H54 (cell line): ENCODE results near the gene ITGB4.

Experiments used
- DNase-seq: peaks from one replicate; pipeline ENCODE4 v3.0.0; 2011; ENCODE audit warnings: low spot score, mixed read lengths; ENCODE audit not compliant: insufficient read length
- FAIRE-seq: peaks from 3 replicates; lab custom pipeline; 2011; peaks lifted over from hg19 to GRCh38; lab: Jason Lieb, UNC
- POLR2A ChIP-seq: IDR thresholded peaks from 2 replicates; pipeline ENCODE4 v1.6.1; 2011; ENCODE audit warnings: low read depth, mild to moderate bottlenecking, low read length

ITGB4 gene

DNA sequence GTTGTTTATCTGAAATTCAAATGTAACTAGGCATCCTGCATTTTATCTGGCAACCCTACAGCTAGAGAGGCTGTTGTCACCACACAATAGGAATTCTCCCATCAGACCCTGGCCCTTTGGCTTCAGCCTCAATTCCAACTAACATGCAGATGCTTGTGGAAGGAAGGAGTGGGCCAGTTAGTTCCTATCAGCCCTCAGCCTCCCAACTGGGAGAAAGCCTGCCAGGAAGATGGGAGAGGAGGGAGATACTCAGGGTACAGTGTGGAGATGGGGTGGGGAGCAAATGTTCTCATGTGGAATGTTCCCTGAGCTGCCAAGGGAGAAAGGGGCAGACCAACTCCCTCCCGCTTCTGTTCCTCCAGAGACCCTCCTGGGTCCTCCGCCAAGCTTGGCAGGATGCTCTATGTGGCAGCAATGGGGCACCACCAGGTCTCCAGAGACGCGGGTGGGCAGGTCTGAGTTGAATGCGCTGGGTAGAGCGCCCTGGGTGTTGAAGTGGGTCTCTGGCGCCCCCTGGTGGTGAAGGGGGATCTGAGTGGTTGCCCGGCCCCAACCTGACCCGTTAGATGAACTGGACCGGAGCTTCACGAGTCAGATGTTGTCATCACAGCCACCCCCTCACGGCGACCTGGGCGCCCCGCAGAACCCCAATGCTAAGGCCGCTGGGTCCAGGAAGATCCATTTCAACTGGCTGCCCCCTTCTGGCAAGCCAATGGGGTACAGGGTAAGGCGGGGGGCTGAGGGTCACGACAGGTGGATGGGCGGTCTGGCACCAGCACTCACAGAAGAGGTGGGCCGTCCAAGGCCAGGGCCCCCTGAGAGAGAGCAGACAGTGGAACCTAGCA is 28.5 kb downstream of the ITGB4 start:
- FAIRE-seq (no peak), DNase-seq (peak; percentile 90)
- no peak for TF ChIP-seq POLR2A

DNA sequence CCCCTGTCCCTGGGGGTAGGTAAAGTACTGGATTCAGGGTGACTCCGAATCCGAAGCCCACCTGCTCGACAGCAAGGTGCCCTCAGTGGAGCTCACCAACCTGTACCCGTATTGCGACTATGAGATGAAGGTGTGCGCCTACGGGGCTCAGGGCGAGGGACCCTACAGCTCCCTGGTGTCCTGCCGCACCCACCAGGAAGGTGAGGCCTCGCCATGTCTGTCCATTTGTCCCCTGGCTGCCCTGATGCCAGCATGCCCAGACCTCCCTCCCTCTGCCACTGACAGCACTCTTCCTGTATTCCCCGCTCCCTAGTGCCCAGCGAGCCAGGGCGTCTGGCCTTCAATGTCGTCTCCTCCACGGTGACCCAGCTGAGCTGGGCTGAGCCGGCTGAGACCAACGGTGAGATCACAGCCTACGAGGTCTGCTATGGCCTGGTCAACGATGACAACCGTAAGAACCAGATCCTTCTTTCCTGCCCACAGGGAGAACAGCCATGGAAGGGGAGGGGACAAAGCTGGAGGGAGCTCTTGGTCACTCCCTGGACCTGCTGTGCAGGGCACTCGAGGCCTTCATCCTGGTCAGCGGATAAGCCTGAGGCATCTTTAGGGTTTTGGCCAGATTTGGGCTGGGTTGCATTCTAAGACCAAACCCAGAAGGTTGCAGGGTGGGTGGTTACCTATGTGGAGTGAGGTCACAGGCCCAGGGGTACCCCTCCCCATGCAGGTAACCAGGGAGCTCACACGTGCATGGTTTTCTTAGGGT is 29.6 kb downstream of the ITGB4 start:
- FAIRE-seq (no peak), DNase-seq (no peak)
- no peak for TF ChIP-seq POLR2A

DNA sequence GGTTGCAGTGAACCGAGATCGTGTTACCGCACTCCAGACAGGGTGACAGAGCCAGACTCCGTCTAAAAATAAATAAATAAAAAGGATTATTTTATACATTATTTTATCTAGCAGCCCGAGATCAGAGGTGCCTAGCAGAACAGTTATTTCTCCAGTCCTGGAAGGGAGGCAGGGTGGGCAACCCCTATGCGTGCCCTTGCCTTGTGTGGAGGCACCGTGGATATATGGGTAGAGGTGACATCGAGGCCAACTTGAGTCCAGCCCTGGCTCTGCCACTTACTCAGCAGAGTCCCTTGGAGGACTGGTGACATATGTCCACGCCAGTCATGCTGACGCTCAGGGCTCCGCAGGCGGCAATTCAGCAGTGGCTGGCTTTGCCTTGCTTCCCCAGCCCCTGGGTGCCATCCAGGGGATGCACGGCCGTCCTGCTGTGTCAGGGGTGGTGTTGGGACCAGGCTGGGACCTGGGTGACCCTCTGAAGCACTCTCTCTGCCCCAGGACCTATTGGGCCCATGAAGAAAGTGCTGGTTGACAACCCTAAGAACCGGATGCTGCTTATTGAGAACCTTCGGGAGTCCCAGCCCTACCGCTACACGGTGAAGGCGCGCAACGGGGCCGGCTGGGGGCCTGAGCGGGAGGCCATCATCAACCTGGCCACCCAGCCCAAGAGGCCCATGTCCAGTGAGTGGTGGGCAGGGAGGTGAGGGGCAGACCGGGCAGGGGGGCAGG is 30.6 kb downstream of the ITGB4 start:
- DNase-seq: no peak
- TF ChIP-seq POLR2A: no peak
- no peak for FAIRE-seq

DNA sequence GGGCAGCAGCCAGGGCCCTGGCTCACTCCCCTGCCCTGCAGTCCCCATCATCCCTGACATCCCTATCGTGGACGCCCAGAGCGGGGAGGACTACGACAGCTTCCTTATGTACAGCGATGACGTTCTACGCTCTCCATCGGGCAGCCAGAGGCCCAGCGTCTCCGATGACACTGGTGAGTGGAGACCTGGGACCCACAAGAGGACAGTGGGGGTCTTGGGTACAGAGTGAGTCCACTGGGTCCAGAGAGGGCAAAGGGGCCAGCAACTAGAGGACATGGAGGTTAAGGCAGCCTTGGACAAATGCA is 31.1 kb downstream of the ITGB4 start:
- no peak for DNase-seq
- no peak for TF ChIP-seq POLR2A
- no peak for FAIRE-seq

DNA sequence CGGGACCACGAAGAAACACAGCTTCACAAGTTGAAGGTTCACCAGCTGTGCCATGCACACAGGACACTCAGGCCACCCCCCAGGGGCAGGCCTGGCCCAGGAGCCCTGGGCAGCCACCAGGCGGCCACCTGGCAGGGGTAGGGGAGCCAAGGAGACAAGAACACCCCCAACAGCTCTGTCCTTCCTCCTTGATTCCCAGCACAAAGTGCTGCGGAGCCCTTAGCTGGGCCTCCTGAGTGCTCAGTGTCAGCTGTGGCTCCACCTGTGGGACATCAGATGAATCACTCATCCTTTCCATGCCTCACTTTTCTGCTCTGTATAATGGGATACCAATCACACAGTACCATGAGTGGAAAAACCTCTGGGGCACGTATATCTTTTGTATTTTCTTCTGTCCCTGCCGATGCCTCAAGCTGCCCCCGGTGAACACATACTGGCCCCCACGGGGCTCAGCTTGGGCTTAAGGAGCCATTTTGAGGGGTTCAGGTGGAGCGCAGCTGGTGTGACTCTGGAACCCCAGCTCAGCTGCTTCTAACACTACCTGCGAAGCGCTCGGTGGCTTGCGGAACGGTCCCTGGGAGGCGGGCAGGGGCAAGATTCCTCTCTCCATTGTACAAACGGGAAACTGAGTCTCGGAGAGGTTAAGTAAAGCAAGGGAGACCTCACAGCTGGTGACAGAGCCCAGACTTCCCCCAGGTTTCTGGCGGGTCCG is 31.7 kb downstream of the ITGB4 start:
- FAIRE-seq: no peak
- TF ChIP-seq POLR2A: no peak
- DNase-seq: no peak

DNA sequence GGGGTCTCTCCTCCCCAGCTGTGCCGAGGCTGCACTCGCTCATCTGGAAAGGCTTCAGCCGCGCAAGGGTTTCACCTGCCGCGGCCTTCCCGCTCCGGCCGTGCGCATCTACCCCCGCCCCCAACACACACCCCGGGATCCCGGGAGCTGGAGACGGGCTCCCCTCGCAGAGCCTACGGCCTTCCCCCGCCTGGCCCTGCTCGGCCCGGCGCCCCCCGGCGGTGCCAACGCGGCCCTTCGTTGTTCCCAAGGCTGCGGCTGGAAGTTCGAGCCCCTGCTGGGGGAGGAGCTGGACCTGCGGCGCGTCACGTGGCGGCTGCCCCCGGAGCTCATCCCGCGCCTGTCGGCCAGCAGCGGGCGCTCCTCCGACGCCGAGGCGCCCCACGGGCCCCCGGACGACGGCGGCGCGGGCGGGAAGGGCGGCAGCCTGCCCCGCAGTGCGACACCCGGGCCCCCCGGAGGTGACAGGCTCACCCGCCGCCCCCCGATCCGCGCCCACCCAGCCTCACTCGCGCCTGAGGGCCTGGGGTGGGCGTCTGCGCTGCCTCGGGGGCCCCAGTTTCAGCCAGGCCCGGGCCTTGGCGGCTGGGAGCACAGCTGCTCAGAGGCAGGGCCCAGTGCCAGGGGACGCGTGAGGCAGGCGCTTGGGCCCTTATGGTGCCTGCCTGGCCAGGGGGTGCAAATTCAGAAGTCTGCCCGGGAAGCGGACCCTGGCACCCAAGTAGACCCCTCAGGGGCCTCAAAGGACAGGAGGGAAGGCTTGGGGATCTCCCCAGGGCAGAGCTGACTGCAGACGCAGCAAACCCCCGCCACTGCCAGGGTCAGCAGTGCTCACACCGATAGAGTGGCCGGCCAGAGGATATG is 32.5 kb downstream of the ITGB4 start:
- no peak for FAIRE-seq
- TF ChIP-seq POLR2A: no peak
- DNase-seq: no peak

DNA sequence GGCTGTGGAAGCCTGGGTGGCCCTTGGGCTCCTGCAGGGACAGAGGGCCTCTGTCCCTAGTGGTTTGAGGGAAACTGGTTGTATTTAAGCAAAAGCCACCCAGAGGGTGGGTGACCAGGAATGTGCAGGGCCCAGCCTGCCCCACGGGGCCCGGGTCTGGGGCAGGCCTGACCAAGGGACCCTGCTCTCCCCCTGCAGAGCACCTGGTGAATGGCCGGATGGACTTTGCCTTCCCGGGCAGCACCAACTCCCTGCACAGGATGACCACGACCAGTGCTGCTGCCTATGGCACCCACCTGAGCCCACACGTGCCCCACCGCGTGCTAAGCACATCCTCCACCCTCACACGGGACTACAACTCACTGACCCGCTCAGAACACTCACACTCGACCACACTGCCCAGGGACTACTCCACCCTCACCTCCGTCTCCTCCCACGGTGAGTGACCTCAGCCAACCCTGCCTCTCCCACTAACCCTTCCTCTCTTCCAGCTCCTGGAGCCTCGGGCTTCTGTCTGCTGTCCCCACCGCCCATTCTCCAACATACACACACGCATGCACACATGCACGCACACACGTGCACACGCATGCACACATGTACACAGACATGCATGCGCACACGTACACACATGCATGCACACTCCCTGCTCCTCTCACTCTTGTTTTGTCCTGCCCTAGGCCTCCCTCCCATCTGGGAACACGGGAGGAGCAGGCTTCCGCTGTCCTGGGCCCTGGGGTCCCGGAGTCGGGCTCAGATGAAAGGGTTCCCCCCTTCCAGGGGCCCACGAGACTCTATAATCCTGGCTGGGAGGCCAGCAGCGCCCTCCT is 33.3 kb downstream of the ITGB4 start:
- FAIRE-seq: no peak

DNA sequence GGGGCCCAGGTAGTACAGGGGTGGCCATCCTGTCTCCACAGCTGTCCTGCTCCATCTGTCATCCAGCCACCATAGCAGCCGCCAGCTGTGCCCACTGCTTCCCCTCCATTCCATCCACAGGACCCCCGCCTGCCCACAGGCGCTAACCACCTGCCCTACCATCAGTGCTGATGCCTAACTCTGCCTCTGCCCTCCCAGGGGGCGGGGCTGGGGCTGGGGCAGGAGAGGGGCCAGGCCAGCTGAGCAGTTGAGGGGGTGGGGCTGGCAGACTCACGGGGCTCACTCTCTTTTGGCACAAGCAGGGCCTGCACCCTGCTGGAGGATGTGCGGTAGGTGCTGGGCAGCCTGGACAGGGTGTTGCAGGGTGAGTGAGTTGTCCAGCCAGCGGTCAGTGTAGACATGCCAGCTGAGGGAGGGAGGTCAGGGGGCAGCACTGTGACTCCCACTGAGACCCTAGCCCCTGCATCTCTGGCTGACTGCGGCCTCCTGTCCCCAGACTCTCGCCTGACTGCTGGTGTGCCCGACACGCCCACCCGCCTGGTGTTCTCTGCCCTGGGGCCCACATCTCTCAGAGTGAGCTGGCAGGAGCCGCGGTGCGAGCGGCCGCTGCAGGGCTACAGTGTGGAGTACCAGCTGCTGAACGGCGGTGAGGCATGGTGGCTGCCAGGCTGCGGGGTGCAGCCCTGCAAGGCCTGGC is 34.1 kb downstream of the ITGB4 start:
- no peak for FAIRE-seq
- DNase-seq: peak; percentile 82
- TF ChIP-seq POLR2A: no peak

More for the DNA sequence above, 33.3 kb downstream of the ITGB4 start:
- no peak for DNase-seq
- TF ChIP-seq POLR2A: no peak

DNA sequence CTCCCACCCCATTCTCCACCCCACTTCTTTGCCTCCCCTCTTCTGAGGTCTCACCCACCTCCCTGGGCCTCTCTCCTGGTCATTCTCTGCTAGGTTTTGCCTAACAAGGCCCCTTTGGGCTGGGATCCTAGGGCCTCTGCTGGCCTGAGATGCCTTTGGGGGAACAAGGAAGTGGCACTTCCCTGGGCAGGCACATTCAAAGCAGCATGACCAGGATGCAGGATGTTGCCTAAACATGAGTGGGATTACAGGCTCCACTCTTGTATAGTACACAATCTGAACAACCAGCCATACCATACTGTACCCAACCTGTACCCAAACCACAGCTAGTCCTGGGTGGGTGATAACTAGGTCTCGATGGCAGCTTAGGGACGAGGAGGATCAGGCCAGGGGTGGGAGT is 34.7 kb downstream of the ITGB4 start:
- DNase-seq: no peak
- FAIRE-seq: no peak
- TF ChIP-seq POLR2A: no peak

DNA sequence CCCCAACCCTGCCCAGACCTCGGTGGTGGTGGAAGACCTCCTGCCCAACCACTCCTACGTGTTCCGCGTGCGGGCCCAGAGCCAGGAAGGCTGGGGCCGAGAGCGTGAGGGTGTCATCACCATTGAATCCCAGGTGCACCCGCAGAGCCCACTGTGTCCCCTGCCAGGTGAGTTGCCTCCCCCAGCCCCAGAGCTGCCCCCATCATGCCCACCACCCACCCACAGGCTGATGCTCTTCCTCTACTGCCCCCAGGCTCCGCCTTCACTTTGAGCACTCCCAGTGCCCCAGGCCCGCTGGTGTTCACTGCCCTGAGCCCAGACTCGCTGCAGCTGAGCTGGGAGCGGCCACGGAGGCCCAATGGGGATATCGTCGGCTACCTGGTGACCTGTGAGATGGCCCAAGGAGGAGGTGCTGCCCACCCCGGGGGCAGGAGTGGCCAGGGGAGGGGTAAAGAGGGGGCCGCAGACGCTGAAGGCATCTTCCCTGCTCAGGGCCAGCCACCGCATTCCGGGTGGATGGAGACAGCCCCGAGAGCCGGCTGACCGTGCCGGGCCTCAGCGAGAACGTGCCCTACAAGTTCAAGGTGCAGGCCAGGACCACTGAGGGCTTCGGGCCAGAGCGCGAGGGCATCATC is 35.3 kb downstream of the ITGB4 start:
- TF ChIP-seq POLR2A: no peak
- FAIRE-seq: no peak
- DNase-seq: no peak

DNA sequence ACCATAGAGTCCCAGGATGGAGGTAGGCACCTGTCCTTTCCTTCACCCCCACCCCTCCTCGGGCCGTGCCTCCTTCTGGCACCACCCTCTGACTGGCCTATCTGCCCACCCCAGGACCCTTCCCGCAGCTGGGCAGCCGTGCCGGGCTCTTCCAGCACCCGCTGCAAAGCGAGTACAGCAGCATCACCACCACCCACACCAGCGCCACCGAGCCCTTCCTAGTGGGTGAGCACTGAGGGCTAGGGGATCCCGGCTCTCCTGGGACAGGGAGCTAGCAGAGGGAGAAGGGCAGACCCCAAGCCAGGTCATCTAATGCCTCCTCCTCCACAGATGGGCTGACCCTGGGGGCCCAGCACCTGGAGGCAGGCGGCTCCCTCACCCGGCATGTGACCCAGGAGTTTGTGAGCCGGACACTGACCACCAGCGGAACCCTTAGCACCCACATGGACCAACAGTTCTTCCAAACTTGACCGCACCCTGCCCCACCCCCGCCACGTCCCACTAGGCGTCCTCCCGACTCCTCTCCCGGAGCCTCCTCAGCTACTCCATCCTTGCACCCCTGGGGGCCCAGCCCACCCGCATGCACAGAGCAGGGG is 35.9 kb downstream of the ITGB4 start:
- no peak for DNase-seq
- TF ChIP-seq POLR2A: no peak
- no peak for FAIRE-seq
